HG03175 (cell line): ENCODE data around the gene ZNF773.
A peak's percentile ranks its signal among the peaks of the same experiment; 100 is the strongest.
"Not testable (repeated sequence)": the region's sequence is repeated elsewhere in the genome, so short reads cannot be mapped to it uniquely, and the experiment has no call there.

Experiments
- ATAC-seq: cut with Tn5 transposase; IDR thresholded peaks from one replicate; pipeline ENCODE4 v1.9.1; 2021; ENCODE audit warnings: mild to moderate bottlenecking, moderate library complexity; ENCODE audit not compliant: unreplicated experiment

Gene ZNF773

GRCh38 chr19:57499680-57500395, at the start of gene ZNF773:
Gene ZNF773 (plus strand): TSS chr19:57499938. CDS start chr19:57500081, 143 bp downstream.
- peak; percentile 99 for ATAC-seq

- ATAC-seq, result no peak
Measured at GRCh38 chr19:57452307-57452706, 47.4 kb upstream of the ZNF773 start.

DNA sequence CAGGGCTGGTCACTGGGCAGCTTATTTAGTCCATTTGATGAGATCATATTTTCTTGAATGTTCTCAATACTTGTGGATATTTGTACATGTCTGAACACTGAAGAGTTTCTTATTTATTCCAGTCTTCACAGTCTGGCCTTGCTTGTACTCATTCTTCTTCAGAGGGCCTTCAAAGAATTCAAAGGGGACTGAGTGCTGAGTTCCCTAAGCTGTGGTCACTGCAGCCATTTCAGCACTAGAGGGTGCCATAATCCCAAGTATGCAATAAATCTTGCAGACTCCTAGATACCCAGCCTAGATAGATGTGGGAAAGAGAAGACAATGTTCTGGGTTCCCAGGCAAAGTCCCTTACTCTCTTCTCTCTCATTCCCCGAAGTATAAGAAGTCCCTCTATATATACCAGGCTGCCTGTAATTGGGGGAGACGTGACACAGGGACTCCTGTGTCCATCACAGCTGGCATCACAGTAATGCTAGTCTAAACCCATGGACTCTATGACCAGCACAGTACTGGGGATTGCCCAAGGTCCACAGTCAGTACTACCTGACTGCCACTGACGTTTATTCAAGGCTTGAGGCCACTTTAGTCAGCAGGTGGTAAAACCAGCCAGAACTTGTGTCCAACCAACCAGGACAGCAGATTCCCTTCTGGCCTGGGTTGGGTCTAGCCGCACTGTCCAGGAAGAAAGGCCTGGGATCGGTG, 33.9 kb upstream of the ZNF773 start:
- no peak for ATAC-seq

DNA sequence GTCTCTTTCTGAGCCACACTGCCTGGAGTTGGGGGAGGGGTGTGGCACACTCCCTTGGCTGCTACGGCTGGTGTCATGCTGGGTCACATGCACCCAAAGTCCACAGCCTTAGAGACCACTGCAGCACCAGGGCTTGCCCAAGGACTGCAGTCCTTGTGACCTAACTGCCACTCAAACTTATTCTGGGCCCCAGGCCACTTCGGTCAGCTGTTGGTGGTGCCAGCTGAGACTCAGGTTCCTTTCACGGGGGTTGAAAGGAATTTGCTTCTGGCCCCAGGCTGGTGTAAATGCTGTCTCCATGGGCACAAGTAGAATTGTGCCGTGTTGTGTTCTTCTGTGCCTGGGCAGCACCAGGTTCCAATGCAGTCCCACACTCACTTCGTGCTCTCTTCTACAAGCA, 33.2 kb upstream of the ZNF773 start:
- no peak for ATAC-seq

GRCh38 chr19:57473646-57474045, 26.1 kb upstream of the ZNF773 start:
- ATAC-seq, result no peak

DNA sequence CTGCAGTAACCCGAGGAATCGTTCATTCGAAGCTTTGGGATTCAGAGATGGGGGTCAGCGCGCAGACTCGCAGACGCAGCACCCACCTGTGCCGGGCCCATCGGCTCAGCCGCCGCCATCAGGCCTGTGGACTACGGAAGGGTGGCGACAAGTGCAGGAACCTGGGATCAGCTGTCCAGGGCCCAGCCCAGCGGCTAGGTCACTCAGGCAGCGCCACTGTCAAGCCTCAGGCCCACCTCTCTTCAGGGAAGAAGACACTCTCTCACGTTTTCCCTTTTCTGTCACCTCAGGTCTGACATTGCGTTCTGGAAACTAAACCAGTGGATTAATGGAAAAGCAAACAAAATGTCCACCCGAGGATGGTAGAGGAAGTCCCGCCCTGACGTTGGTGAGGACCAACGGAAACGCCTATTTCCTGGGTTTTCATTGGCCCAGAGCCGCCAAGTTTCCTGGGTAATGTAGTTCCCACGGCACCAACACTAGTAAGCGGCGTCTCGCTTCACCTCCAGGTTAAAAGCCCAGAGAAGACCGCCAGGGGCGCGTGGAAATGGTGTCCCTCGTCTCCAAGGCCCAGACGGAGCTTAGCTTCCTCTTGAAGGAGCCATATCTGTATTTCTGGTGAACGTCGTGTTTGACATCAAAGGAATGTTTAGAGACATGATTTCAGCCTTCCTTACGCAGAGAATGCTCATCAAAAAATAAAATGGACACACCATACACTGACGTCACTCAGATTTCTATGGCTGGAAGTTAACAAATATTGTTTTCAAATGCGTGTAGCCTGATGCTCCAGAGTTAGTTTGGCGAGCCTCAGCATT, 22.3 kb upstream of the ZNF773 start, which contains the start of gene ZNF772:
Gene ZNF772 (minus strand): TSS at position 376 of the 818 bp plus-strand sequence. CDS start 257 bp downstream, at position 119.
- ATAC-seq, result peak; percentile 99

DNA sequence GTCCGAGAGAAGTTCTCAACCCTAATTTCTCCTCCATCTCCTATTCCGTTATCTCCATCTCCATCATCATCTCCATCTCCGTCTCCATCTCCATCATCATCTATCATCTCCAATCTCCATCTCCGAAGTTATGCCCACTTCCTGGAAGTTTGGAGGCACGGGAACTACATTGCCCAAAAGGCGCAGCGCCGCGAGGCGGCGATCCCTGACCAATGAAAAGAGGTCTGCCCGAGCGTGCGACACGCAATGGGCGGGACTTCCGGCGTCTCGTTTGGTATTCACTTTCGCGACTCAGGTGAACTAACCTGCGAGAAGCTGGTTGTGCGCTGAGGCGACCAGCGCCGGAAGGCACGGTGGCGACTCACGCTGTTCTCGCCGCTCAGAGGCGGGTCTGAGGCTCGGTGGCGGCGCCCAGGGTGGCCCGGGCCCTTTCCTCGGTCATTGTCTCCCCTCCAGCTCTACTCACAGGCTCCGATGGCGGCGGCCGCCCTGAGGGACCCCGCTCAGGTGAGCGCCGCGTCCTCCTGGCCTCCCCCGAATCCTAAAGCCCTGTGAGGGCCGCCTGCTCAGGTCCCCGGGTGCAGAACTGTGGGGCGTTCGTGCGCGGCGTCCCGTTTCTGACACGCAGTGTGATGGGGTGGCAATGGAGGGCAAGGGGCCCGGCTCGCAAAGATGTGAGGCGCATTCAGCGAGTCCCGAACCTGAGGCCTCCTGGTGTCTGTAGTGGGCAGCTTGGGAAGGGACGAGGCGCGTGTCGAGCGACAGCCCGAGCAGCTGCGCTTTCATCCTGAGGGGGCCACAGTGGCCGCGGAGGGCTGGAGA, 12.1 kb upstream of the ZNF773 start, which contains the start of gene ZNF419:
Gene ZNF419 (plus strand): TSS at position 274 of the 822 bp plus-strand sequence. CDS start 201 bp downstream, at position 475.
- ATAC-seq, result peak; percentile 95

DNA sequence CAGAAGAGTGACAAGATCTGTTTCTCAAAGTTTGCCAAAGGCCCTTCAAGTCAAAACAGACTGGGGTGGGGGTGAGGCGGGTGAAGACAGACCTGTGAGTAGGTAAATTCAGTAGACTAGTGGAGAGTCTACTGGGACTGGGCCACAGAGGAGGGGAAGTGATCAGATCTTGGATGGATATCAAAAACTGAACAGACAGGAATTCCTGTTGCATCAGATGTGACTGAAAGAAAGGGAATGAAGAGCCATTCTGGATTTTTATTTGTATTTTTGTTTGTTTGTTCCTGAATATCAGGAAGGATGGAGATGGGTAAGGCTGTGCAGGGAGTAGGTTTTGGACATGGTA, 11.5 kb upstream of the ZNF773 start:
- not testable (repeated sequence) for ATAC-seq

DNA sequence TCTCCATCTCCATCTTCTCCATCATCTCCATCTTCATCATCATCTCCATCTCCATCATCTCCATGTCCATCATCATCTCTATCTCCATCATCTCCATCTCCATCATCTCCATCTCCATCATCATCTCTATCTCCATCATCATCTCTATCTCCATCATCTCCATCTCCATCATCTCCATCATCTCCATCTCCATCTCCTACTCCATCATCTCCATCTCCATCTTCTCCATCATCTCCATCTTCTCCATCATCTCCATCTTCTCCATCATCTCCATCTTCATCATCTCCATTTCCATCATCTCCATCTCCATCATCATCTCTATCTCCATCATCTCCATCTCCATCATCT, 432 bp upstream of the ZNF773 start:
- not testable (repeated sequence) for ATAC-seq

DNA sequence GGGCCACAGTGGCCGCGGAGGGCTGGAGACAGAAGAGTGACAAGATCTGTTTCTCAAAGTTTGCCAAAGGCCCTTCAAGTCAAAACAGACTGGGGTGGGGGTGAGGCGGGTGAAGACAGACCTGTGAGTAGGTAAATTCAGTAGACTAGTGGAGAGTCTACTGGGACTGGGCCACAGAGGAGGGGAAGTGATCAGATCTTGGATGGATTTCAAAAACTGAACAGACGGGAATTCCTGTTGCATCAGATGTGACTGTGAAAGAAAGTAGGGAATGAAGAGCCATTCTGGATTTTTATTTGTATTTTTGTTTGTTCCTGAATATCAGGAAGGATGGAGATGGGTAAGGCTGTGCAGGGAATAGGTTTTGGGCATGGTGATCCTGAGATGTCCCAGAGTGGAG, 662 bp downstream of the ZNF773 start:
- ATAC-seq, result not testable (repeated sequence)

DNA sequence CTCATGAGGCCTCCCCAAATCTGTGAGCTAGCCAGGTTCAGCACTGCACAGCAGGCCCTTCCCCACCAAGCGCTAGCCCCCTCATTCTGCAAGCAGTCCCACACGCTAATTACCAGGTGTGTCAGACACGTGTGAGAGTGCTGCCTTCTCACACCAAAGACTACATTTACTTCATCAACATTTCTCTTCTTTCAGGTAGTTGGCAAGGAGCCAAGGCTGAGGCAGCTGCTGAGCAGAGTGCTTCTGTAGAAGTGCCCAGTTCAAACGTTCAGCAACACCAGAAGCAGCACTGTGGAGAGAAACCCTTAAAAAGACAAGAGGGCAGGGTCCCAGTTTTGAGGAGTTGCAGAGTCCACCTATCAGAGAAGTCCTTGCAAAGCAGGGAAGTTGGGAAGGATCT, 6.4 kb downstream of the ZNF773 start:
- ATAC-seq, result no peak

GRCh38 chr19:57511484-57511883, 11.7 kb downstream of the ZNF773 start:
- ATAC-seq, result no peak

- ATAC-seq, result no peak
Measured at GRCh38 chr19:57512845-57513244, 13.1 kb downstream of the ZNF773 start.

DNA sequence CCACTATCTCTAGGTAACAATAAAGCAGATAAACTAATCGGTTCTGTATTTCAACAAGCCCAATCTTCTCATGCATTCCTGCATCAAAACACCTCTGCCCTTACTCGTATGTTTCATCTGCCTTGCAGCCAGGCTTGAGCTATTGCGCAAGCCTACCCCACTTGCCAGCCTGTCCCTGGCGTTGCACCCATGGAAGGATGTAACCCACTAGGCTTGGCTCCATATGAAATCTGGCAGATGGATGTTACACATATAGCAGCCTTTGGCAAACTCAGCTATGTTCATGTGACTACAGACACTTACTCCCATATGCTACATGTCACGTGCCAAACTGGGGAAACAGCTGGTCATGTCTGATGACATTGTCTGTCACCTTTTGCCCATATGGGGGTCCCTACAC, 15.5 kb downstream of the ZNF773 start:
- no peak for ATAC-seq

DNA sequence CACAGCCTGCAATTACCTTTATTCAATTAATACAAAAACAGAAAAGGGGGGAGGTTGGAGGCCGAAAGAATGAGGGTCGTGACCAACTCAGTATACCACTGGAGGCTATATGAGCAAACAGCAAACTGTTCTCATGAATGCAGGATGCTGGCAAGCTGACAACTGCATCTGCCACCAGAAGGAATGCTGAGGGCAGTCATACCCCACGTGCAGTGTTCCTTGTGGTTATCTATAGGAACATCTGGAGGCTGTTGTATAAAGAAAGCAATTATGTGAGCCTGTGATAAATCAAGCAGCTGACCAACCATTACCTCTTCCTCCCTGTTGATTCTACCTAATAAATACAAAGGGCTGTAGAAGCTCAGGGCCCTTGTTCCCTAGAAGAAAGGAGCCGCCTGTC, 18.3 kb downstream of the ZNF773 start:
- ATAC-seq, result not testable (repeated sequence)

DNA sequence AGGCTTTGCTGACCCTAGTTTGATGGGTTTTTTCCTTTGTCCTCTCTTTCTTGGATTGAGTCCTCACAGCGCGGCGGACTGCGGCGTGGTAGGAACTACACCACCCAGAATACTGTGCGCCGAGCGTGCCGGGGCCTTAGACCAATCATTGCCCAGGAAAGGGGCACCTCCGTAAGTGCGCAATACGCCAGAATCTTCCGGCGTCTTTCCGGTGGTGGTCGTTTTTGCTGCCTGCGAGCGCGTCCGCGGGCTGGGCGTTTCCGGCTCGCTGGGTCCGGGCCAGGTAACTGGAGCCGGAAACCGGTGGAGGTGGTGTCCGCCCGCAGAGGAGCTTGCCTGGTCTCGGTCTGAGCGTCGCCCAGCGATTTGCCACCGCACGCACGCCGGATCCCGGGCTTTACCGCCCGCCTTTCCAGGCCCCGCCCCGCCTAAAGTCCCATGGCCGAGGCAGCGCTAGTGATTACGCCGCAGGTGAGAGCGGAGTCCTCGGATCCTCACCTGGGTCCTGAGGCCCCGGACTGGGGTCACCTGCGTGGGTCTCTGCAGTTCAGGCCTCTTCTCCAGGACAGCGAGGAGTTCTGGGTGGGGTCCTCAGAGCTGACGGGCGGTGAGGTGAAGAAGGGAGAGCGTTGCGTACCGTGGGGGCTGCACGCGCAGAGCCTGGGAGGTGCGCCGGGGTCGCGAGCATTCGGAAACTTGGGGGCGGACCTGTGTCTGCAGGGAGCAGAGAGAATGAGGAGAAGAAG, 27.6 kb downstream of the ZNF773 start, which contains the start of gene ZNF549:
Gene ZNF549 (plus strand): TSS at position 221 of the 746 bp plus-strand sequence. CDS start 218 bp downstream, at position 439.
- ATAC-seq, result peak; percentile 99

- ATAC-seq, result no peak
Measured at GRCh38 chr19:57537953-57538547, 38.3 kb downstream of the ZNF773 start.

- ATAC-seq, result no peak
Measured at GRCh38 chr19:57546513-57546912, 46.8 kb downstream of the ZNF773 start.

- no peak for ATAC-seq
Measured at GRCh38 chr19:57552432-57552831, 52.7 kb downstream of the ZNF773 start.
